Thyroid gland (tissue), 4 donors: ENCODE measurements around the gene HYAL4.

Source experiments
- CTCF ChIP-seq, 6 experiments: fragments of 200-600 bp in 3 of 6; fragments of 450-650 bp in 3 of 6; sonication (generic) in 3 of 6; IDR thresholded peaks; one replicate each; pipeline ENCODE4 v1.5.1; 2016 to 2019; ENCODE audit warnings: antibody characterized with exemption in 6 of 6, mild to moderate bottlenecking in 2 of 6, inconsistent platforms in 1 of 6, moderate library complexity in 1 of 6
- POLR2A ChIP-seq, 2 donors: fragments of 450-650 bp; IDR thresholded peaks; one replicate each; pipeline ENCODE4 v1.6.1; 2017; ENCODE audit warnings: antibody characterized with exemption in 2 of 2, mild to moderate bottlenecking in 2 of 2, moderate library complexity in 1 of 2

DNA sequence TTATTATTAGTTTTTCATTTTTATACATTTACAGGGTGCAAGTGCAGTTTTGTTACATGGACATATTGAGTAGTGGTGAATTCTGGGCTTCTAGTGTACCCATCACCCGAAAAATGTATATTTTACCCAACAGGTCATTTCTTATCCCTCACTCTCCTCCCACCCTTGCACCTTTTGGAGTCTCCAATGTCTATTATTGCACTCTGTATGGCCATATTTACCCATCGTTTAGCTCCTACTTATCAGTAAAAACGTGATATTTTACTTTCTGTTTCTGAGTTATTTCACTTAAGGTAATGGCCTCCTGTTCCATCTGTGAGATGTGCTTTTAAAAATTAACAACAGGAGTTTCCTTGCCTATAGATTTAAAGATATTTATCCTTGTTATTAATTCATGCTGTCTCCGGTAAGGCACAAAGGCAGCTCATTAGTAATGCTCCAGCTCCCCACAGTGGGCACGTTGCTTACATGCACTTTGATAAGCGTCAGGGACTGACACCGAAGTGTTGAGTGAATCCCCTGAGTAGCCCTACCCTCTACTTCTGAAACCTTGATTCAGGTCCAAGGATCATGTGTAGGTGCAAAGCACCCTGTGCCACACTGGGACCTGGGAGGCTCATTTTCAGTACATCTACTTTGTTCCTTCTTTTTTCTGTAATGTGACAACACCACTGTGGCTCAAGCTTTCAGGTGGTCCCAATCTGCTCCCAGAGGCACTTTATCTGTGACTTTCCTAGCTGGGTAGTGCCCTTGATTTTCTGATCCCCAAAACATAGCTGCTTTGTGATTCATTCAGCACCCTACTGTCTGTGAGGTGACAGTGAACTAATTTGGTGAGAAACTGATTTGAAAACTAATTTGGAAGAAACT, 27.3 kb downstream of the HYAL4 start:
- TF ChIP-seq CTCF (IDR thresholded peaks at IDR 0.05) (peak in 4 of 6 experiments; percentile 16 to 54 (median 44)), POLR2A (IDR thresholded peaks at IDR 0.05) (no peak)
